Stomach smooth muscle (tissue), 2 donors: Measurements from ENCODE around the gene SLC35A3.
"Not testable (repeated sequence)": the region's sequence is repeated elsewhere in the genome, so short reads cannot be mapped to it uniquely, and the experiment has no call there.

Experiments
- H3K27ac ChIP-seq: one replicate; pipeline ENCODE4 v1.7.0; 2013; ENCODE audit warnings: mild to moderate bottlenecking, low read length, inconsistent platforms
- H3K27me3 ChIP-seq, 2 donors: one replicate each; pipeline ENCODE4 v1.7.0; 2013; ENCODE audit warnings: low read length in 2 of 2; ENCODE audit not compliant: insufficient read depth in 2 of 2, control insufficient read depth in 1 of 2
- H3K36me3 ChIP-seq, 2 donors: one replicate each; pipeline ENCODE4 v1.7.0; 2013; ENCODE audit warnings: low read length in 2 of 2; ENCODE audit not compliant: control insufficient read depth in 2 of 2, insufficient read depth in 2 of 2
- H3K4me1 ChIP-seq: one replicate; pipeline ENCODE4 v1.7.0; 2013; ENCODE audit warnings: low read length; ENCODE audit not compliant: control insufficient read depth, insufficient read depth
- H3K4me3 ChIP-seq, 2 donors: one replicate each; pipeline ENCODE4 v1.7.0; 2013; ENCODE audit warnings: low read length in 2 of 2
- H3K9ac ChIP-seq, 2 donors: one replicate each; pipeline ENCODE4 v1.7.0; 2013; ENCODE audit warnings: low read length in 2 of 2, mild to moderate bottlenecking in 1 of 2
- H3K9me3 ChIP-seq, 2 donors: one replicate each; pipeline ENCODE4 v1.7.0; 2013; ENCODE audit warnings: low read length in 2 of 2; ENCODE audit not compliant: control insufficient read depth in 2 of 2
- donor health status: healthy.
- donor health status: Pancreatic carcinoma.

Gene SLC35A3

GRCh38 chr1:100036718-100037655 is 67.2 kb downstream of the SLC35A3 start:
- peak overlapping the region; percentile 89 to 94 for H3K4me3 ChIP-seq
- peak overlapping the region; percentile 92 for H3K27ac ChIP-seq
- peak overlapping the region; percentile 95 to 97 for H3K9ac ChIP-seq
- no peaks in the 10 kb centered on the region for H3K9me3 ChIP-seq
- no peaks in the 10 kb centered on the region for H3K36me3 ChIP-seq
- no peaks in the 10 kb centered on the region for H3K4me1 ChIP-seq
- no peaks in the 10 kb centered on the region for H3K27me3 ChIP-seq

DNA sequence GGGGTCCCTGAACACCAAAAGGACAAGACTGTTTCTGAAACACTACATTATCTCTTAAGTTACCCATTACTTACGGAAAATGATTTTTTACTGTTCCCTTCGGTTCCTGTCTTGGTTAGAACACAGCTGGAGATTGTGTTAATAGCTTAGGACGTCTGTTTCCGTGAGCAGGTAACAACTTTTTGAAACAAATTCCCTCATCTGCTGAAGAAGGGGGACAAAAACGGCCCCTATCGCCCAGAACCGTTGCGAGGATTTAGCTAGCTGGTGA is 67.8 kb downstream of the SLC35A3 start:
- no peaks in the 10 kb centered on the region for H3K27me3 ChIP-seq
- H3K36me3 ChIP-seq, result no peaks in the 10 kb centered on the region
- no peaks in the 10 kb centered on the region for H3K4me1 ChIP-seq
- H3K4me3 ChIP-seq, result peak overlapping the region; percentile 89 to 94
- H3K9me3 ChIP-seq, result no peaks in the 10 kb centered on the region
- peak overlapping the region; percentile 92 for H3K27ac ChIP-seq
- H3K9ac ChIP-seq, result peak overlapping the region; percentile 95 to 97

- Histone ChIP-seq H3K9ac (peak overlapping the region; percentile 95 to 97), H3K27me3 (no peaks in the 10 kb centered on the region), H3K4me1 (no peaks in the 10 kb centered on the region), H3K27ac (peak overlapping the region; percentile 92), H3K36me3 (no peaks in the 10 kb centered on the region), H3K4me3 (peak overlapping the region; percentile 89 to 94), H3K9me3 (no peaks in the 10 kb centered on the region)
Measured at GRCh38 chr1:100037927-100038659, 68.3 kb downstream of the SLC35A3 start.

GRCh38 chr1:100038660-100039287 is 69.0 kb downstream of the SLC35A3 start:
- Histone ChIP-seq H3K27ac (peak overlapping the region; percentile 92), H3K27me3 (no peaks in the 10 kb centered on the region), H3K9me3 (no peaks in the 10 kb centered on the region), H3K4me1 (no peaks in the 10 kb centered on the region), H3K9ac (peak overlapping the region; percentile 94 to 97), H3K36me3 (no peaks in the 10 kb centered on the region), H3K4me3 (peak overlapping the region; percentile 89 to 94)

DNA sequence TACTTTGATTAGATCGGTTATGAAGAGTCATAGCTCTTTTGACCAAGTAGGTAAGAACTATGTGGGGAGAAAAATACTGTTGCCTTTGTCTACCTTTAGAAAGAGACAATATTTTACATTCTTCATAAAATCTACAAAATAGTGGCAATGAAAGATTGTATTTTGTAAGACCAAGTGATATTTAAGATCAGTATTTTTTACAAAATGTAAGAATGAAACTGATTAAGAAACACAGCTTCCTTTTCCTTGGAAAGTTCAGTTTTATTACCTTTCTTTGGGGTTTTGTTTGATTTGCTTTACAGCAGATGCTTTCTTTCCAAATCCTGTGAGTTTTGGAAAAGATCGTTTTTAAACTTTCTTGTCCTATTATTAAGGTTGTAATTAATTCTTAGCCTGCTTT is 69.8 kb downstream of the SLC35A3 start:
- Histone ChIP-seq H3K4me1 (no peaks in the 10 kb centered on the region), H3K9ac (peak overlapping the region; percentile 94 to 97), H3K9me3 (no peaks in the 10 kb centered on the region), H3K36me3 (no peaks in the 10 kb centered on the region), H3K4me3 (peak overlapping the region; percentile 89 to 94), H3K27ac (peak overlapping the region; percentile 92), H3K27me3 (no peaks in the 10 kb centered on the region)

DNA sequence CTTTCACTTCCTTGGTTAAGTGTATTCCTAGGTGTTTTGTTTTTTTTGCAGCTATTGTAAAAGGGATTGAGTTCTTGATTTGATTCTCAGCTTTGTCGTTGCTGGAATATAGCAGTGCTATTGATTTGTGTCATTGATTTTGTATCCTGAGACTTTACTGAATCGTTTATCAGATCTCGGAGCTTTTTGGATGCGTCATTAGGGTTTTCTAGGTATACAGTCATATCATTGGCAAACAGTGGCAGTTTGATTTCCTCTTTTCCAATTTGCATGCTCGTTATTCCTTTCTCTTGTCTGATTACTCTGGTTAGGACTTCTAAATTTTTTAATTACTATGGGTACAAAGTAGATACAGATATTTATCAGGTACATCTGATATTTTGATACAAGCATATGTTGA is 75.4 kb downstream of the SLC35A3 start:
- Histone ChIP-seq H3K27ac (no peak overlapping the region), H3K4me1 (peaks cover 3% of the 10 kb centered on the region), H3K9ac (no peak overlapping the region)

GRCh38 chr1:100047235-100047708 is 77.5 kb downstream of the SLC35A3 start:
- not testable (repeated sequence) for H3K4me1 ChIP-seq, H3K9me3 ChIP-seq, H3K27ac ChIP-seq, H3K36me3 ChIP-seq, H3K27me3 ChIP-seq, H3K4me3 ChIP-seq, H3K9ac ChIP-seq

More for the DNA sequence above, 75.4 kb downstream of the SLC35A3 start:
- Histone ChIP-seq H3K9me3 (no peaks in the 10 kb centered on the region), H3K27me3 (no peaks in the 10 kb centered on the region), H3K4me3 (no peak overlapping the region), H3K36me3 (peaks cover 0 to 2% of the 10 kb centered on the region in 2 donors)

- Histone ChIP-seq H3K4me1 (peaks cover 3% of the 10 kb centered on the region), H3K36me3 (peaks cover 0 to 5% of the 10 kb centered on the region in 2 donors), H3K27ac (no peak overlapping the region), H3K9me3 (no peaks in the 10 kb centered on the region), H3K4me3 (no peak overlapping the region), H3K27me3 (no peaks in the 10 kb centered on the region), H3K9ac (no peak overlapping the region)
Measured at GRCh38 chr1:100050139-100050538, 80.3 kb downstream of the SLC35A3 start.

GRCh38 chr1:100051401-100051800 is 81.6 kb downstream of the SLC35A3 start:
- Histone ChIP-seq H3K27me3 (no peaks in the 10 kb centered on the region), H3K36me3 (peaks cover 0 to 5% of the 10 kb centered on the region in 2 donors), H3K4me1 (peaks cover 3% of the 10 kb centered on the region), H3K9ac (no peak overlapping the region), H3K4me3 (no peak overlapping the region), H3K27ac (no peak overlapping the region), H3K9me3 (no peaks in the 10 kb centered on the region)

DNA sequence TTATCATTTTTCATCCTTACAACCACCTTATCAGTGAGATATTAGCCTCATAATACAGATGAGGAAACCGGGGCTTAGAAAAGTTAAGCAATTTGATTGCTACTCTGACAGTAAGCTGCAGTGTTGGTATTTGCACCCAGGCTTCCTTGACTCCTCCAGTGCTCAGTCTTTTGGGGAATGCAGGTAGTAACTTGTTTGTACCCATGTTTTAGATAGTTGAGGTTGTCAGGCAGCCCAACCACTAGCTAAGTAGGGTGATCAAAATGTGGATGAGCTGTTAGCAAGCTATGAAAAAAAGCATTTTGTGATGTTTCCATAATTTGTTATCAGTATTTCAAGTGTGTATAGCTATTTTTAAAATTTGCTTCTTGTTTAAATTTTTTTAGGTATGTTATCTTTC is 82.1 kb downstream of the SLC35A3 start:
- peaks cover 3% of the 10 kb centered on the region for H3K4me1 ChIP-seq
- H3K9ac ChIP-seq, result no peak overlapping the region
- no peaks in the 10 kb centered on the region for H3K27me3 ChIP-seq
- H3K9me3 ChIP-seq, result no peaks in the 10 kb centered on the region
- peaks cover 0 to 5% of the 10 kb centered on the region in 2 donors for H3K36me3 ChIP-seq
- H3K27ac ChIP-seq, result no peak overlapping the region
- no peak overlapping the region for H3K4me3 ChIP-seq
